Mesenteric fat pad (tissue), 1 donor: ENCODE data around the gene MORN1. TPM values are rescaled to one million over a fixed set of nuclear protein-coding genes. Genes with fewer than 3 reads are reported as not detected.

Experiments used
- DNase-seq: peaks from one replicate; pipeline ENCODE4 v3.0.0-alpha.2; 2020; ENCODE audit warnings: low spot score
- total RNA-seq: library from RNA; stranded (reverse); fragmentation: NEBNext Ultra II Directional; extraction: Animal tissue kit (Norgen Biotek cat#: 25700); gene quantifications from one replicate; pipeline ENCODE4 v1.2.1, GENCODE V29; 2021
- donor health status: DM: yes; HTN: yes; CAD: no.

MORN1 gene
- total RNA-seq, 1 donor from 2014 or later = 4.4 TPM

DNA sequence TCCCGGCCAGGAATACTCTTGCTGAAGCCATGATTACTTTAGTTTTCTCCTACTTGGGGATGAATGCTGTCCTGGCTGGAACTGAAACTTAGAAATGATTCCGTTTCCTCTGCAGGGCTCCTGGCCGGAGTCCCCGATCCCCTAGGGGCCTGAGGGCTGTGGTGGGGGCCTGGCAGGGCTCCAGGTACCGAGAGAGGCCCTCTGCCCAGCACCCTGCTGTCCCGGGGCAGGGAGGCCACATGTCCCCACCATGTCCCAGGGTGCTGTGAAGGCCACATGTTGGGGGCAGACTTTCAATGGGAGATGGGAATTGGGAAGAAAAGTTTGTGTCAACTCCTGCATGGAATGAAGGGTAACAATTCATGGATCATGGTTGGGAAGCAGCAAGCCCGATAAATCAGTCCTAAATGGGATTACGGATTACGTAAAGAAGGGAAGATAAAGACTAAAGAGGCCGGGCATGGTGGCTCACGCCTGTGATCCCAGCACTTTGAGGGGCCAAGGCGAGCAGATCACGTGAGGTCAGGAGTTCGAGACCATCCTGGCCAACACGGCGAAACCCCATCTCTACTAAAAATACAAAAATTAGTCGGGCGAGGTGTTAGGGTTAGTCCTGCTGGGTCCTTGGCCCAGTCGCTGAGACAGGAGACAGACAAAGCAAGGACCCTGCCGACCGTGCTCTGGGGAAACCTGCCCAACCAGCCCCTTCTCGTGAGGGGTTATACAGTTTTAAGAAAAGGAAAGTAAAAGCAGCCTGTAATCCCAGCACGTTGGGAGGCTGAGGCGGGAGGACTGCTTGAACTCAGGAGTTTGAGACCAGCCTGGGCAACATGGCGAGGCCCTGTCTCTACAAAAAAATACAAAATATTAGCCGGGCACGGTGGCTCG lies 37.6 kb downstream of the MORN1 start:
- no peak for DNase-seq

DNA sequence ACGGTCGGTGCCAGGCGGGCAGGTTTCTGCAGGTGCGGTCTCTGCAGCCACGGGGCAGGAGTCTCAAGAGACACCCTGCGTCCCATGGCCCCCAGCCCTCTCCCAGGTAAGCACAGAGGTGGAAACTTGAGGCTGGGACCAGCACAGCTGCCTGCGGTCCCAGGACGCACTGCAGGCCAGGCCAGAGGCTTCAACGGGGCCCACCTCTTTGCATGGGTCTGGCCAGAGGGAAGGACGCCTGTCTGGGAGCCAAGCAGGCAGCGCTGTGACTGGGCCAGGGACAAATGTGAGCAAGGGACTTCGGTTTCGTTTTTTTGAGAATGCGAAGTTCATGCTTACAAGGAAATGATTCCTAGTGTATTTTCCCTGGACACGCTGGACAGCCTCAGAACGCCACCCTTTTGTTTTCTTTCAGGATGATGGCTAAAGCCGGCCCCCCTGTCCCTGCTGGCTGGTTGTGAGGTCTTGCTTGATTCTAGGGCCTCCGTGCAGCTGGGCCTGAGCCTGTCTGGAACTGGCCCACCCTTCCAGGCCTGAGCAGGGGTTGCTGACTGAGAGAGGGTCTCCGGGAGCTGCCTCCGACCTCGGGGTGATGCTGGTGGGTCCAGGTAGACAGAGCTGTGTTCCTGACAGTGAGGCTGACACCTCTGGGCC lies 38.3 kb downstream of the MORN1 start:
- no peak for DNase-seq

DNA sequence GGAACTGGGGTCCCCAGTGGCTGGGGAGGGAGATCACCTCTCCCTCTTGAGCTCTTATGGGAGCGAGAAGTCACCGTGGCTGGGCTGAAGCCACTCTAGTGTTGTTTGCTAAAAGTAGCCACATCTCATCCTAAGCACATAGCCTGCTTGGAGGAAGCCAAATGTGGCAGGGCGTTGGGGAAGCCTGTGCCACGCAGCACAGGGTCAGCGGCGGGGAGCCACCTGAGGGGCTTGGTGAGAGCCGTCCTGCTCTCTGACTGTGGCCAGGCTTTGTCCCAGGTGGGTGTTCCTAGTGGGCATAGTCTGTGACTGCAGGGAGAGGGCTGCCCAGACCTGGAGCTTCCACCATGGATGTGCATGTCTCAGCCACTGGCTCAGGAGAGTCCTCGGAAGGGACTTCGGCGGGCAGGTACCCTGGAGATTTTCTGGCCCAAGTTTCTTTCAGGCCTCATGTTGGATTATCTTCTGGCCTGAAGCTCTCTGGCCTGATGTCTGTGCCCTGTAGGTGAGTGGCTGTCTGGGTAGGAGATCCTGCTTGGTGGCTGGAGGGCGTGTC lies 38.9 kb downstream of the MORN1 start:
- no peak for DNase-seq

DNA sequence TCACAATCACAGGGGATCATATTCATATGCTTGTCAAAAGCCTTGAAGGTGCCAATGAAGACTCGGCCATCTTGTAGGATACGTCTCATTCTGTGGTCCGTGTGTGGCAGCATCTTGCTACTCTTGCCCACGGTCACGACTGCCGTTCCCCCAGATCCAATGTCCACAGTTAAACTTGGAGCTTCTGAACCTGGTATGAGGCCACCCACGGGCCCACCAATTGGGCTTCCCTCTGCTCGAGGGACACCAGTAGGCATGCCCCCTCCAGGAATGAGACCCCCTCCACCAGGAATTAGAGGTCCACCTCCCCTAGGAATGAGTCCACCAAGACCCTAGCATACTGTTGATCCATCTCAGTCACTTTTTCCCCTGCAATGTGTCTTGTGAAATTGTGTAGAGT lies 39.6 kb downstream of the MORN1 start:
- no peak for DNase-seq

DNA sequence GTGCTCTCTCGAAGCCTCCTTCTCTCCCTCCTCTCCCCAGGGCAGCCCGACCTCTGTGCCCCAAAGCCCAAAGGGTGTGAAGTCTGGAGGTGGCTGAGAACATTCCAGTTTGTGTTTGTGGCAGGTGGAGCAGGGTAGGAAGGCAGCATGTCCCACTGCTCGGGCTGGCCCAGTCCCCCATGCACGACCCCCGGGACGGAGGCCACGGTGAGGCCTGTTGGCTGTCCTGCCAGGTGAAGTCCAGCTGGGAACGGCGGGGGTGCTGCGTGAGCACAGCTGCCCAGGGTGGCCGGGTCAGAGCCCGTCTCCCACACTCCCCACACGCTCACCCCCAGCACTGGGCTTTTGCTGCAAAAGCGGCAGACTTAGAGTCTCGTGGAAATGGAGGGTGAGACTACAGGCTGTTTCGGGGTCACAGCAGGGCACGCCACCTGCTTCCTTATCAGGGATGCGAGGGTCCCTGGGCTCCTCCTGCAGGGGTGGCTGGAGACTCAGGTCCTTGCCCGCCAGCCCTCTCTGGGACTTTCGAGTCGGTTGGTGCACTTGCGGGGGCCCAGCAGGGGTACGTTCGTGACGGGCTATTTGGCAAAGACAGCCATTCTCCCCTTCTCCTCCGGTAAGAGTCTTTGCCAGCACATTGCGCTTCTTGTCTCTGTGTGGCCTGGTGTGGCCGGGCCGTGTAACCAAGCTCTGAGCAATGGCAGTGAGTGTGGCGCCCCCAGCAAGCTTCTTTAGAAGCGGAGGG lies 40.3 kb downstream of the MORN1 start:
- no peak for DNase-seq

DNA sequence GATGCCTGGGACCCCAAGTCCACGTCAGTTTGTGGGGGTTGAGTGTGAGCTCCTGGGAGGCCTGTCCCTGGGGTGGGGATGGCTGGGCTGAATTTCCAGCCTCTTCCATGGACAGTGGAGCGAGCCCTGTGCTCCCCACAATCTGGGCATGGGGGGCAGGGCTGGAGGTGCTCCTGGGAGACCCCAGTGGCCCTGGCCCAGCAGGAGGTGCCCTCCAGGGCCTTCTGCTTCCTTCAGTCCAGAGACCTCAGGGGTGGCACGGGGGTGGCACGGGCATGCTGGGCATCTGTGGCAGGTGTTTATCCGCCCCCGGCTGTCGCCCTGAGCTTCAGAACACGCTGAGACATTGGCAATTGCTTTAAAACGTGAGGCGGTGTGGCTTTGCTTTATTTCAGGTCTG lies 40.9 kb downstream of the MORN1 start:
- no peak for DNase-seq

DNA sequence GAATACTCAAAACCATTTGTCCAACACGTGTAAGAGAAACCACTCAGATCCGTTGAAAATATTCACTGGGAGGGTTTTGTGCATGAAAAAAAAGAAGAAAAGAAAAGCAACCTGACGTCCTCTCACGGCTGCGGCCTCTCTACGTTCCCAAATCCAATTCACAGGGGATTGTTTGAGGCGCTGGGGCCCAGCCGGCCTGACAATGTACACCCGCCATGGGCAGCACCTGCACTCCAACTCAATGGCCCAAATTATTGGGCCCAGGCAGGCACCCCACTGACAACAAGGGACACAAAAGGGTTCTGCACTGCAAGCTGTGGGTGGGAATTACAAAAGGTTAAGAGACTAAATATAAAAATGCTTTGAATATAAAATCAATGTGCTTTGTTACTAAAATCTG lies 41.5 kb downstream of the MORN1 start:
- no peak for DNase-seq

DNA sequence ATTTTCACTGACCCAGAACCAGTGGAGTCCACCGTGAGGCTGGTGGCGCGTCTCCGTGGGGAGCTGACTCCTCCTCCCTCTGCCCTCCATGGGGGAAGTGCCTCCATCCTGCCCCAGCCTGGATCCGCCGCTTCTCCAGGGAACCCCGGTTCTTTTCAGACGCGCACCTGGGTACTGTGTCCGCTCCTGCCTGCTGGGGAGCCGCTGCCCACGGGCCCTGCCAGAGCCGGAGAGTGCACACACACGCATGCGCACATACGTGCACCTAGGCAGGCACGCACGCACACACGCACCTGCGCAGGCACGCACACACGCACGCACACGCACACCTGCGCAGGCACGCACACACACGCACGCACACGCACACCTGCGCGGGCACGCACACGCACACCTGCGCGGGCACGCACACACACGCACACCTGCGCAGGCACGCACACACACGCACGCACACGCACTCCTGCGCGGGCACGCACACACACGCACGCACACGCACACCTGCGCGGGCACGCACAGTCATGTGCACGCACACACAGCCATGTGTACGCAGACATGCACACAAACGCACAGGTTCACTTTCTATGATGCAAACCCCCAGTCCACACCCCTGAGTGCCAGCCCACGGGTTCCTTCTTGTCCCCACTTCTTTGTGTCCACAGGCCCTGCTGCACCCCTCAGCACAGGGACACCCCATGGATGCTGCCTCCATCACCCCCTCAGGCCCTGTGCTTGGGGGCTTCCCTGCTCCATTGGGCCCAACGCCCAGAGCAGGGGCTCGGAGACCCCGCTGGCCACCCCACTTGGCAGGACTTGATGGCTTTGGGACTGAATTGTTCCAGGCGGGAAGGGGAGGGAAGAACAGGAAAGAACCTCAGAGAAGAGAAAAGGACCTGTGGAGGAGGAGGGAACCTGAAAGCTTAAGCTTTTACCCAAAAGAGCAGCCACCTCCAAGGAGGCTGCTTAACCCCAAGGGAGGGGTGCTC lies 42.7 kb downstream of the MORN1 start:
- DNase-seq = no peak

DNA sequence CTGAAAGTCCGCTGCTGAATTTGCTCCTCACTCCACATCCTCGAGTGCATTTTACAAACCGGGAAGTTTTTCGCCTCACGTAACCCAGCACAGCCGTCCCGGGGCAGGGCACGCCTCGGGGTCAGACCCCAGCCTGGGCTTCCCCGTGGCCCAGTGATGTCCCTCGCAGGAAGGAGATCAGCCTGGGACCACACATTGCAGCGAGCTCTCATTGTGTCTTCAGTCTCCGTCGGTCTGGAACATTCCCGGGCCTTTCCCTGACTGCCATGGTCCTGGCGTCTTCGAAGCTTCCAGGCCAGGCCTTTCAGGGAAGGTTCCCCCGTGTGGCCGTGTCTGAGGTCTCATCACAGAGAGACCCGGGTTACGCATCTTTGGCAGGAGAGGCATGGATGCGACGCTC lies 43.5 kb downstream of the MORN1 start:
- no peak for DNase-seq

DNA sequence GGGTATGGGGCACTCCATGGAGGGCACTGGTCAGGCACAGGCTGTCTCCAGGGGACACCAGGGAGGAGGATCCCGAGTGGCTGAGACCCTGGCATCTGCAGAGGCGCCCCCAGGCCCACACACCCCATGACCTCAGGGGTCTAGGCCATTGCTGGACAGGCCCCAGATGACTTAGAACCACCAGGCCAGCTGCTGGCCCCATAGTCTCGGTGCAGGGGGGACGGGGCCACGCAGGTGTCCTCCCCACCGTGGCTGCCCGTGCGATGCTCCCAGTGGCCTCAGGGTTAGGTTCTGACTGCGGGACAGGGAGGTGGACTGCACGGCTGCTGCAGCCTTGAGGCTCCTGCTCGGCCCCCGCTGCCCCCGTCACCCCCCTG lies 44.0 kb downstream of the MORN1 start:
- no peak for DNase-seq

DNA sequence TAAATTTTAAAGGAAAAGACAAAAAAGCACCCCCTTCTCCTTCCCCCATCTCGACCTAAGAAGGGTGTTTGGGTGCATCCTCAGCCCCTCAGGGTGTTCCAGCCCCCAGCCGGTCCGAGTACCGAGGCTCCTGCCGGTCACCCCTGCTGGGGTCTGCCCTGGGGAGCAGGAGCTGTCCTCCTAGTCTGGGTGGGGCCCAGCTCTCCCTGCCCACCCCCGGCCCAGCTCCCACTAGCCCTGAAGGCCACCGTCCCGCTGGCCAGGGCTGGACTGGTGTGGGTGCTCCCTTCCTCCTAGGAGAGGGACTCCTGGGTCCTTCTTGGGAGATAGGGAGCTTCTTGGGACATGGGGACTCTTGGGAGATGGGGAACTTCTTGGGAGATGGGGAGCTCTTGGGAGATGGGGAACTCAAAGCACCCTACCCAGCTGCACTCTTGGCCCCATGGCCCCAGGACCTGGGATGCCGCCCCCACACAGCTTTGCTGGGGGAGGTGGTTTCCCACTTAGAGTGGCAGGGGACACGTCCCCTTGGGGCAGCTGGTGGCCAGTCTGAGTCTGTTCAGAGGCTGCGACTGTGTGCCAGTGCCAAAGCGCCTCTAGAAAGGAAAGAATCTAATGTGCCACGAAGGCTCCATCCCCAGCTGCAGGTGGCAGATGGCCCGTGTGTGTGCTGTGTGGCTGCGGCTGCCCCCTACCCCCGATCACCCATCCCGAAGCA lies 44.5 kb downstream of the MORN1 start:
- DNase-seq = no peak

DNA sequence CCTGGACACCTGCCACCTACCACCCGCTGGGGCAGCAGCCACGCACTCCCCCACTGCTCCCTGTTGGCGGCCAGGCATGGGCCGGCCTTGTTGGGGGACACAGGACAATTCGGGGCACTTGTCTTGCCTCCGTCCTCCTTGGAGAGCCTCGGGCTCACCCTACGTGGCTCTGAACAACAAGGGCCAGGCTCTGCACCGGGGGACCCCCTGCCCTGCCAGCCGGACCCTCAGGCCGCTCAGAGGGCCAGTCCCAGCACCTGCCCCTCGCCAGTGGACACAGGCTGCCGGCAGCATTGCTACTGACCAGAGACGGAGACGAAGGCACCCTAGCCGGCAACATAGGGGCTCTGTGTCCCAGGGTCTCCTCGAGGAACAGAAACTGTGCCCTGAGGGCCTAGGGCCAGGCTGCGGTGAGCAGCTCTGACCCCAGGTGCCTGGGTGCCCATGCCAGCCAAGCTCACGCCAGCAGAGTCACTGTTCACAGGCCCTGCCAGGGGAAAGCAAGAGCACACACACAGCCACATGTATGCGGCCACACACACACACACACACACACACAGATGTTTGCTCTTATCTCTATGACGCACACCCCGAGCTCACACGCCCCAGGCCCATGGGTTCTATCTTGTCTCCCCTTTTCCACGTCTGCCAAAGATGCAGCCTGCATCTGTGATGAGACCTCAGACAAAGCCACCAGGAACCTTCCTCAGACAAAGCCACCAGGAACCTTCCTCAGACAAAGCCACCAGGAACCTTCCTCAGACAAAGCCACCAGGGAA lies 45.9 kb downstream of the MORN1 start:
- DNase-seq = no peak

DNA sequence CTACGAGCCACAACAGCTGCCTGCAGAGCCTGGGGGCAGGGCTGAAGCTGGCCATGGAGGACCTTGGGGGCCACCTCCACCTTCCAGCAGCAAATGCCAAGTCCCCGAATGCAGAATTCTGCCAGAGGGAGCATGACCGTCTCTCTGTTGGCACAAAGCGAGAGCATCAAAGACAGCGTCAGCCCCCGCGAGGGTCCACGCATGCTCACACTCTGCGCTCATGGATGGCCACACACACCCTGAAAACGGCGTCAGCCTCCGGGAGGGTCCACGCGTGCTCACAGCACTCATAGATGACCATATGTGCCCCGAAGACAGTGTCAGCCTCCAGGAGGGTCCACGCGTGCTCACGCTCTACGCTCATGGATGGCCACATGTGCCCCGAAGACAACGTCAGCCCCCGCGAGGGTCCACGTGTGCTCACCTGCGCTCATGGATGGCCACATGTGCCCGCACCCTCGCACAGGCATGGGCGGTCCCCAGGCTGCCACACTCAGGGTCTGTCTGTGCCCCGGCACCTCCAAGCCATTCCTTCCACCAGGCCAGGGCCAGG lies 46.5 kb downstream of the MORN1 start:
- DNase-seq = no peak

DNA sequence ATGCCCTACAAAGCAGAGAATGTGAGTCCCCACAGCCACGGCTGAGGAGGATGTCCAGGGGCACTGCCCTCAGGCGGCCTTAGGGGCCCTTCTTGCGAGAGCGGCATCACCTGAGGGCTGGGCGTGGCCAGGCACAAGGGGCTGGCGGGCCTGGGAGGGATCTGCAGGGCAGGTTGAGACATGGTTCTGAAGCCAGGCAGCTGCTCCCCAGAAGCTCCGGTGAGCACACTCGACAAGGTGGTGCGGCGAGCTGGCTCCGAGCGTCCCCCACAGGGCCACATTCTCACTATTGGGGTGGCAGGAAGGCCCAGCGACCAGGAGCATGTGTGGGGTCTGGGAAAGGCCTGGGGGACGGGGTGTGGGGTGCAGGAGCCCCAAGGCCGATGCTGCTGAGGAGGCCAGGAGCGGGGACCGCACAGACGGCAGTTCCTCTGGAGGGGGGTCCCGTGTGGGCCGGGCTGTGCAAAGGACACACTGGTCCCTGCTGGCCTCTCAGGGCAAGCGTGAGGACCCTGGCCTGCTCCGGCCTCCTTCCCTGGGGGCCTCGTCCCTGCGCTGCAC lies 47.2 kb downstream of the MORN1 start:
- no peak for DNase-seq

DNA sequence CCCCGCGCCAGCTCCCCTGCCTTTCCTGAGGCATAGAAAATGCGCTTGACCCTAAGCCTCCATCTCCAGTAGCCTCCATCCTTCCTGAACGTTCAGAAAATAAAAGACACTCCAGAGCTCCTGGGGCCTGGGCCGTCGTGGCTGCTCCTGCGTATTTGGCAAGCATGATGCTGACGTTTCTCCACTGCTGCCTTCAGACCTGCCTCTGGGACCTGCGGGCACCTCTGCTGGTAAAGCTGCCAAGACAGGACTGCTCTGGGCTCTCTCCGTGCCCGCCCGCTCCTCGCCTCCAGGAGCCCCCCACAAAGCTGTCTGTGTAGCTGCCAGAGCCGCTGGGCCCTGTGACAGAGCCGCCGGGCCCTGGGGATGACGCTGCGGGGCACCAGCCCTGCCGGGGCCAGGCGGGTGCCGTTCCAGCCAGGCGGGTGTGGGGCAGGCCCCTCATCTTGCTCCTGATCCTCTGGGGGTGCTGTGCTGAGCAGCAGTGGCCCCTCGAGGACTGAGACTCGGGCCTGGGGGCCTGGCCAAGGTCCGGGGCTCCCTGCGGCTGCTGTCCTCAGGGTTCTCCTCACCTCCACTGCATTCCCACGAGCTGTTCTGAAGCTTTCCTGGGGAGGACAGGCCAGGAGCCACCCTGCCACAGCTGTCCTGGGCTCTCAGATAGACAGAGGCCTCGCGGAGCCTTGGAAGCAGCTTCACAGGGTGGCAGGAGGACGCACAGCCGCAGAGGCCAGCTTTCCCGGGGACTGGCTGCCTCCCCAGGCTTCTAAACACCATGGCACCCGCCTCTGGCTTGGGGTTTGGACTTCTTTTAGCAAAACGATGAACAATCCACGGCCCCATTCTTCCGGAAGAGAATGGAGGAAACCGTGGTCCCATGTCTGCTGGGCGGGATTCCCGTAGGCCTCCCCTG lies 48.1 kb downstream of the MORN1 start:
- no peak for DNase-seq

DNA sequence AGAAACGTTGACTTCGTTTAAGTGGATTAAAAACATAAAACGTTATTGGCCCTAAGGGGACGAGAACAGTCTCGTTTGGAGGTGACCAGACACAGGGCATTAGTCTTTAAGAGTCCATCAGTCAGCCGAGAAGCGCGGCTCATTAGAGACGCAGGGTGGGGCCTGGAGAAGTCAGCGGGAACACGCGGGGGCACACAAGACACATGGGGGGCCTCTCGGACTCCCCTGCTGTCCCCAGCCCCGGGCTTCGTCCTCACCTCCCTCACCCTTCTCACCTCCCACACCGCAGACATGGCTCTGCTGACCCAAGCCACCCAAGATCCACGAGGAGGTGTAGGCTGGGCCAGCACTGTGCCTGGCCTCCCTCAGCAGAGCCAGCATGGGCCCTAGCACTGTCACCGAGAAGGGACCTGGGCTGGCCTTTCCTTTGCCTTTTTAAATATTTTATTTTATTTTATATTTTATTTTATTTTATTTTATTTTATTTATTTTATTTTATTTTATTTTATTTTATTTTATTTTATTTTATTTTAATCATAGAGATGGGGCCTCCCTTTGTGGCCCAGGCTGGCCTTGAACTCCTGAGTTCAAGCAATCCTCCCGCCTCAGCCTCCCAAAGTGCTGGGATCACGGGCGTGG lies 48.9 kb downstream of the MORN1 start:
- DNase-seq = no peak
